ENCODE data around the gene BNC1. TPM values are rescaled to one million over a fixed set of nuclear protein-coding genes. Genes with fewer than 3 reads are reported as not detected.

BNC1 gene
- polyA plus RNA-seq, 1 of the 3 experiments (the other 2 are of a cell fraction), result not detected

- H3K4me1 ChIP-seq (ENCODE audit: control insufficient read depth in 1 of 2, insufficient read depth in 2 of 2, low read depth in 1 of 2, low read length in 1 of 2), result peaks cover 0 to 2% of the 10 kb centered on the region in 2 experiments; a peak in 2 of 4 replicates
- peaks cover 28% of the 10 kb centered on the region for H3K27me3 ChIP-seq (ENCODE audit: insufficient read depth)
- no peak for TF ChIP-seq IRF3 (IDR thresholded peaks at IDR 0.05; ENCODE audit: low read depth, low read length)
- TF ChIP-seq RXRA (IDR thresholded peaks at IDR 0.05; ENCODE audit: borderline replicate concordance, low read depth), result no peak
- no peak for TF ChIP-seq SMC3 (IDR thresholded peaks at IDR 0.05; ENCODE audit: low read depth, low read length)
- TF ChIP-seq TEAD4 (IDR thresholded peaks at IDR 0.05; ENCODE audit: borderline replicate concordance, insufficient read depth), result no peak
- no peaks in the 10 kb centered on the region for H3K9me3 ChIP-seq
- no peak overlapping the region for H2AFZ ChIP-seq (ENCODE audit: low read depth)
- ChIA-PET CTCF (no interaction called here), POLR2A (no interaction called here)
- no peak overlapping the region for H3K4me3 ChIP-seq (ENCODE audit: low read depth in 2 of 2, low read length in 1 of 2)
- H3F3A ChIP-seq (replicated peaks; ENCODE audit: insufficient read depth), result peaks cover 2% of the 10 kb centered on the region
- H3K9me2 ChIP-seq, result no peaks in the 10 kb centered on the region
- H3K36me3 ChIP-seq (replicated peaks in 1 of 2; ENCODE audit: control insufficient read depth in 1 of 2, insufficient read depth in 2 of 2, low read length in 1 of 2), result no peaks in the 10 kb centered on the region
- H3K79me2 ChIP-seq (ENCODE audit: insufficient read depth), result no peaks in the 10 kb centered on the region
- no peak overlapping the region for H3K27ac ChIP-seq (ENCODE audit: low read depth in 2 of 2, low read length in 1 of 2)
- no peaks in the 10 kb centered on the region for H4K20me1 ChIP-seq (ENCODE audit: insufficient read depth)
- 0% methylated on average over 1 of the region's 1 CpG for WGBS (ENCODE audit: low lambda C conversion rate)
- H3K9ac ChIP-seq, result no peak overlapping the region
- DNase-seq, result no peak
- H3K4me2 ChIP-seq, result no peak overlapping the region
Measured at GRCh38 chr15:83293201-83293600, 8.7 kb upstream of the BNC1 start.

GRCh38 chr15:83292317-83292716 lies 7.9 kb upstream of the BNC1 start:
- TF ChIP-seq USF2 (IDR thresholded peaks at IDR 0.05; ENCODE audit: borderline replicate concordance, low read depth, low read length) (no peak), MXI1 (IDR thresholded peaks at IDR 0.05; ENCODE audit: low read depth, low read length) (no peak), RAD21 (IDR thresholded peaks at IDR 0.05; ENCODE audit: low read length) (no peak), REST (IDR thresholded peaks at IDR 0.05; ENCODE audit: low read depth, low read length) (no peak), EZH2phosphoT487 (IDR thresholded peaks at IDR 0.05; ENCODE audit: borderline replicate concordance, low read depth) (no peak), FOXM1 (IDR thresholded peaks at IDR 0.05; ENCODE audit: low read depth) (no peak), NFIC (IDR thresholded peaks at IDR 0.05; ENCODE audit: borderline replicate concordance) (no peak), IRF3 (IDR thresholded peaks at IDR 0.05; ENCODE audit: low read depth, low read length) (no peak)
- Histone ChIP-seq H3K9ac (no peak overlapping the region), H3K79me2 (ENCODE audit: insufficient read depth) (no peaks in the 10 kb centered on the region), H3K4me2 (no peak overlapping the region), H3K4me1 (ENCODE audit: control insufficient read depth in 1 of 2, insufficient read depth in 2 of 2, low read depth in 1 of 2, low read length in 1 of 2) (peaks cover 0 to 7% of the 10 kb centered on the region in 2 experiments; a peak in 2 of 4 replicates), H2AFZ (ENCODE audit: low read depth) (no peak overlapping the region), H3K9me3 (no peaks in the 10 kb centered on the region), H3K9me2 (no peaks in the 10 kb centered on the region), H3K4me3 (ENCODE audit: low read depth in 2 of 2, low read length in 1 of 2) (no peak overlapping the region), H3K27ac (ENCODE audit: low read depth in 2 of 2, low read length in 1 of 2) (no peak overlapping the region), H4K20me1 (ENCODE audit: insufficient read depth) (no peaks in the 10 kb centered on the region), H3K27me3 (ENCODE audit: insufficient read depth) (peaks cover 28% of the 10 kb centered on the region), H3K36me3 (replicated peaks in 1 of 2; ENCODE audit: control insufficient read depth in 1 of 2, insufficient read depth in 2 of 2, low read length in 1 of 2) (no peaks in the 10 kb centered on the region), H3F3A (replicated peaks; ENCODE audit: insufficient read depth) (peaks cover 7% of the 10 kb centered on the region)
- ChIA-PET CTCF (interaction anchor here (1.7 kb wide), 1 partner anchor 44 kb away, joined by 6 read pairs; no protein-coding TSS in a partner anchor), POLR2A (no interaction called here)
- no peak for DNase-seq
- 42% methylated on average over 5 of the region's 5 CpGs for WGBS (ENCODE audit: low lambda C conversion rate)

Data from SK-N-SH (cell line).